AG04450 (cell line): ENCODE results near the gene CCDC13. TPM values are rescaled to one million over a fixed set of nuclear protein-coding genes. Genes with fewer than 3 reads are reported as not detected.
A peak's percentile ranks its signal among the peaks of the same experiment; 100 is the strongest.

Experiments used
- CTCF ChIA-PET: fragments of 300-600, 350-600 bp; formaldehyde crosslinking; extraction: SDS; loops from one replicate; lab custom pipeline; 2022; ENCODE audit warnings: antibody characterized with exemption, inconsistent platforms; lab: Charles Lee
- POLR2A ChIA-PET: fragments of 350-600 bp; formaldehyde crosslinking; extraction: SDS; loops from one replicate; lab custom pipeline; 2021; ENCODE audit warnings: antibody characterized with exemption, inconsistent platforms; lab: Yijun Ruan, JAX
- DNase-seq: peaks from one replicate; pipeline ENCODE4 v3.0.0-alpha.2; 2011; ENCODE audit warnings: low read depth, low spot score
- H3K27ac ChIP-seq: one replicate; pipeline ENCODE4 v1.5.1; 2012; ENCODE audit warnings: low read depth, low read length, control low read depth
- H3K27me3 ChIP-seq: one replicate; pipeline ENCODE4 v1.6.0; 2012; ENCODE audit warnings: low read length; ENCODE audit not compliant: control insufficient read depth, insufficient read depth
- H3K4me3 ChIP-seq: 2 replicates; pipeline ENCODE4 v1.5.1; 2011; ENCODE audit warnings: mild to moderate bottlenecking, low read depth, low read length, control low read depth
- H3K9me3 ChIP-seq: 2 replicates; pipeline ENCODE4 v1.5.1; 2012; ENCODE audit warnings: low read length; ENCODE audit not compliant: control insufficient read depth, insufficient read depth
- polyA plus RNA-seq: library from polyadenylated mRNA; depleted of rRNA; stranded (reverse); fragments of >200 nt; gene quantifications from 2 replicates; pipeline ENCODE4 v1.2.3, GENCODE V29; 2011
- TF ChIP-seq, protein P1 (sequence below): IDR thresholded peaks from 2 replicates; pipeline ENCODE4 v1.5.1; 2011; ENCODE audit warnings: low read depth, low read length, control low read depth, inconsistent platforms

CCDC13 gene
- polyA plus RNA-seq, 1 experiment: 0.20 TPM

DNA sequence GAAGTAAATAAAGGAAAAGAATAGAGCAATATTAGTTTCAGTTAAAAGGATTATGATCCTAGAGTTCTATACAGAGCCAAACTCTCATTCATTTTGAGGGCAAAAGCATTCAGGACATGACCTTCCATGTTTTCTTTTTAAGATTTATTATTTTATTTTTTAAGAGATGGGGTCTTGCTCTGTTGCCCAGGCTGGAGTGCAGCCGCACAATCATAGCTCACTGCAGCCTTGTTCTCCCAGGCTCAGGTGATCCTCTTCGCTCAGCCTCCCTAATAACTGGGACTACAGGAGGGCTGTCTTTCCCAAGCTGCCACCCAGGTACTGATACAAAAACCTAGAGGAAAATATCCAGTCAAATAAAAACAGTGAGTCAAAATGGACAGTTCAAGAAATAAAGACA, 13.6 kb upstream of the CCDC13 start:
- no peak for DNase-seq
- Histone ChIP-seq H3K9me3 (no peaks in the 10 kb centered on the region), H3K4me3 (no peak overlapping the region), H3K27me3 (no peaks in the 10 kb centered on the region), H3K27ac (no peak overlapping the region)
- CTCF ChIA-PET: no interaction called here
- TF ChIP-seq, protein P1, sequence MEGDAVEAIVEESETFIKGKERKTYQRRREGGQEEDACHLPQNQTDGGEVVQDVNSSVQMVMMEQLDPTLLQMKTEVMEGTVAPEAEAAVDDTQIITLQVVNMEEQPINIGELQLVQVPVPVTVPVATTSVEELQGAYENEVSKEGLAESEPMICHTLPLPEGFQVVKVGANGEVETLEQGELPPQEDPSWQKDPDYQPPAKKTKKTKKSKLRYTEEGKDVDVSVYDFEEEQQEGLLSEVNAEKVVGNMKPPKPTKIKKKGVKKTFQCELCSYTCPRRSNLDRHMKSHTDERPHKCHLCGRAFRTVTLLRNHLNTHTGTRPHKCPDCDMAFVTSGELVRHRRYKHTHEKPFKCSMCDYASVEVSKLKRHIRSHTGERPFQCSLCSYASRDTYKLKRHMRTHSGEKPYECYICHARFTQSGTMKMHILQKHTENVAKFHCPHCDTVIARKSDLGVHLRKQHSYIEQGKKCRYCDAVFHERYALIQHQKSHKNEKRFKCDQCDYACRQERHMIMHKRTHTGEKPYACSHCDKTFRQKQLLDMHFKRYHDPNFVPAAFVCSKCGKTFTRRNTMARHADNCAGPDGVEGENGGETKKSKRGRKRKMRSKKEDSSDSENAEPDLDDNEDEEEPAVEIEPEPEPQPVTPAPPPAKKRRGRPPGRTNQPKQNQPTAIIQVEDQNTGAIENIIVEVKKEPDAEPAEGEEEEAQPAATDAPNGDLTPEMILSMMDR: no peak
- POLR2A ChIA-PET: no interaction called here

DNA sequence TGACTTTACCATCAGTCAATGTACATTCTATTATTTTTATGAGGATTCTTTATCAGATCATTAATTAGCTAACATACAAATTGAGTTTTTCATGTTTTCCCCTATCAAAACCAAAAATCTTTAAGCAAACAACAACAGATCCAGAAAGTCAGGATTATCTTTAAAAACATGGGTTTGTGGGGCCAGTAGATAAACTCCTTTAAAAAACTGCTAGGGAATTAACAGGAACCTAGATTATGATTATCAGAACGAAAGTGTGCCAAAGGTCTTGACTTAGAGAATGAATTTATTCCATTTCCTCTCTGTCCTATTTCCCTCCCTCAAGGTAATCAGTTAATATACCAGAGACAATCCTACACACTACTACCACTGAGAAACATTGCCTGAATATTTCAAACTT, 13.2 kb upstream of the CCDC13 start:
- no peak overlapping the region for H3K27ac ChIP-seq
- TF ChIP-seq, protein P1: no peak
- no peaks in the 10 kb centered on the region for H3K27me3 ChIP-seq
- CTCF ChIA-PET: no interaction called here
- DNase-seq: no peak
- POLR2A ChIA-PET: no interaction called here
- no peak overlapping the region for H3K4me3 ChIP-seq
- no peaks in the 10 kb centered on the region for H3K9me3 ChIP-seq

DNA sequence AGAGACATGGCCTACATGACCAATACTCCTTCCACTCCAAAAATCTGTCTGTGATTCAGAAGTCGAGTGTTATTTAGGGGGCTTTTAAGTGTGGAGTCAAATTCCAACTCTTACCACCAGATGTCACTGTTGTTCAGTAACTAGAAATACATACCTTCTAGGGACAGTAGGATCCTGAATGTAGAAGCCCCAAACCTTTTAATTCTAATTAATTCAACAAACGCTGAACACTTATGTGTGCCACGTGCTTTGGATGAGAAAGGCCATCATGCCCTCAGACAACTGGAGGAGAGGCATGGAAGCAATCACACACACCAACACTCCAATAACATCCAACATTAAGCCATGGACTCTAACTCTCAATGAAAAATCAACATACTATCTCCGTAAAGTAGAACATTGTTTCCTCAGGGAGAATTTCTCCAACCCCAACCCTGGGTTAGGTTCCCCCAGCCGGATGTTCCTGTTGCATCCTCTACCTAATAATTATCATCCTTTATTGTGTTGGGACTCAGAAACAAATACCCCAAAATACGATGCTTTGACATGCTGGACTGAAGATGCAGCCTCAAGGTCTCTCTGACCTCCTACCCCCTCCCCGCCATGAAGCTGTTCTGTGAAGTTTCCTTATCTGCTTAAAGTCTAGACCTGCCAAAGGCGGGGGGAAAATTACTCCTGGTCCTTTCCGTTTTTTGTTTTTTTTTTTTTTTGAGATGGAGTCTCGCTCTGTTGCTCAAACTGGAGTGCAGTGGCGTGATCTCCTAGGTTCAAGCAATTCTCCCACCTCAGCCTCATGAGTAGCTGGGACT, 8.0 kb upstream of the CCDC13 start:
- Histone ChIP-seq H3K4me3 (no peak overlapping the region), H3K27me3 (no peaks in the 10 kb centered on the region), H3K9me3 (no peaks in the 10 kb centered on the region), H3K27ac (no peak overlapping the region)
- DNase-seq: no peak
- ChIA-PET CTCF (interaction anchor here (0.7 to 3.2 kb wide), 16 partner anchors 12 to 1582 kb away, joined by 3 to 37 read pairs (median 4); partner anchors contain the start of gene HIGD1A), POLR2A (no interaction called here)
- TF ChIP-seq, protein P1: peak; percentile 72

DNA sequence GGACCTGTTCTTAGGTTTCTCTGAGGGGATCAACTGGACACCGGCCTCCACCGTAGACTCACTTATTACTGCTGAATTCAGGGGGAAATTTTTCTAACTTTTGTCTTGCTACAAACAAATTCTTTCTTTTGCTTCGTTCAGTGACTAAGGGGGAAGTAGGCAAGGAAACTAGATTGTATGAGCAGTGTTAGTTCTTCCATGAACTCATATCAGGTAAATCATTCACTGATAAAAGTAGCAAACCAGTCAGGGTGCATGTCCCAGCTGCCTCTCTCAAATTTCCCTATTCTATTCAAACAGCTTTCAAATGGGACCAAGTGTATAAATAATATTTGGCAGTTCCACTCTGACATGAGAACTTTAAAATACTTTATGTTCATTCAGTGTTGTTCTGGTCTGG, 7.3 kb upstream of the CCDC13 start:
- CTCF ChIA-PET: interaction anchor here (0.6 to 3.2 kb wide), 19 partner anchors 8 to 908 kb away, joined by 3 to 37 read pairs (median 4); partner anchors contain the start of gene HIGD1A
- TF ChIP-seq, protein P1: no peak

DNA sequence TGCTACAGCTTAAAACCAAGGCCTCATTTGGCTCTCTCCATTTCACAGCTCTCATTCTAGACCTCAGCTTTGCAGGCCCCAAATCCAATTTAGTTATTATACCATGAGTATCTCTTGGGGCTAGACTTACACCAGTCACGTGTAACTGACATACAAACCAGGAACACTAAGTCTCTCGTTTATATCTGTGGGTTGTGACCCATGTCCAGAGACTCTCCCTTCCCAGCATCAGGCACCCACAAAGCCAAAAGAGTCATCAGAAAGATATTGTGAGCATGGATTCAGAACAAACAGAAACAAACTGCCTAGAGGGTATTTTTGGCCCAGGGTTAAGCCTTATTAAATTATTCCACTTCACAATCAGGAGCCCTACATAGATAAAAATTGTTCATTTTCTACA, 5.6 kb upstream of the CCDC13 start:
- Histone ChIP-seq H3K4me3 (no peak overlapping the region), H3K27me3 (no peaks in the 10 kb centered on the region), H3K9me3 (no peaks in the 10 kb centered on the region), H3K27ac (no peak overlapping the region)
- DNase-seq: peak; percentile 21
- CTCF ChIA-PET: interaction anchor here (0.7 to 3.2 kb wide), 12 partner anchors 10 to 293 kb away, joined by 3 to 37 read pairs (median 6); partner anchors contain the start of gene HIGD1A
- TF ChIP-seq, protein P1: no peak
- POLR2A ChIA-PET: interaction anchor here (0.7 to 1.4 kb wide), 4 partner anchors 16 to 127 kb away, joined by 3 to 4 read pairs (median 3); no protein-coding TSS in a partner anchor

More for the DNA sequence above, 7.3 kb upstream of the CCDC13 start:
- no peaks in the 10 kb centered on the region for H3K27me3 ChIP-seq
- H3K4me3 ChIP-seq: no peak overlapping the region
- no peak overlapping the region for H3K27ac ChIP-seq
- H3K9me3 ChIP-seq: no peaks in the 10 kb centered on the region
- DNase-seq: no peak
- POLR2A ChIA-PET: no interaction called here
